Peyer's patch (tissue), 4 donors: Measurements from ENCODE around the gene FEZF2.

Experiments
- POLR2A ChIP-seq, 2 donors: fragments of 450-650 bp; IDR thresholded peaks; one replicate each; pipeline ENCODE4 v1.5.1; 2017; ENCODE audit warnings: antibody characterized with exemption in 2 of 2, mild to moderate bottlenecking in 2 of 2, moderate library complexity in 2 of 2
- TF ChIP-seq, protein P1 (sequence below), 6 experiments: fragments of 450-650 bp in 4 of 6; fragments of 200-600 bp in 2 of 6; sonication (generic) in 1 of 6; IDR thresholded peaks; one replicate each; pipeline ENCODE4 v1.5.1; 2017 to 2019; ENCODE audit warnings: antibody characterized with exemption in 6 of 6, mild to moderate bottlenecking in 3 of 6, moderate library complexity in 1 of 6

DNA sequence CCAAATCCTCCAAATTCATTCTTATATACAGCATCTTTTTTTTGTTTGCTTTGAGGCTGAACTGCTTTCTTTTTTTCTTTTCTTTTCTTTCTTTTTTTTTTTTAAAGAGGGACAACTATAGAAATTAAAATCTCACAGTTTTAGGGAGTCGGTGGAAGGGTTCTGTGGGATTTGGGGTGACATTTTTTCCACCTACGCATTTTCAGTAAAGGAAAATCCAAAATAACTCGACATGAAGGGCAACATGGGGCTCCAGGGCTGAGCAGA, 3.0 kb upstream of the FEZF2 start:
- TF ChIP-seq, protein P1, sequence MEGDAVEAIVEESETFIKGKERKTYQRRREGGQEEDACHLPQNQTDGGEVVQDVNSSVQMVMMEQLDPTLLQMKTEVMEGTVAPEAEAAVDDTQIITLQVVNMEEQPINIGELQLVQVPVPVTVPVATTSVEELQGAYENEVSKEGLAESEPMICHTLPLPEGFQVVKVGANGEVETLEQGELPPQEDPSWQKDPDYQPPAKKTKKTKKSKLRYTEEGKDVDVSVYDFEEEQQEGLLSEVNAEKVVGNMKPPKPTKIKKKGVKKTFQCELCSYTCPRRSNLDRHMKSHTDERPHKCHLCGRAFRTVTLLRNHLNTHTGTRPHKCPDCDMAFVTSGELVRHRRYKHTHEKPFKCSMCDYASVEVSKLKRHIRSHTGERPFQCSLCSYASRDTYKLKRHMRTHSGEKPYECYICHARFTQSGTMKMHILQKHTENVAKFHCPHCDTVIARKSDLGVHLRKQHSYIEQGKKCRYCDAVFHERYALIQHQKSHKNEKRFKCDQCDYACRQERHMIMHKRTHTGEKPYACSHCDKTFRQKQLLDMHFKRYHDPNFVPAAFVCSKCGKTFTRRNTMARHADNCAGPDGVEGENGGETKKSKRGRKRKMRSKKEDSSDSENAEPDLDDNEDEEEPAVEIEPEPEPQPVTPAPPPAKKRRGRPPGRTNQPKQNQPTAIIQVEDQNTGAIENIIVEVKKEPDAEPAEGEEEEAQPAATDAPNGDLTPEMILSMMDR (IDR thresholded peaks at IDR 0.05), result no peak
- TF ChIP-seq POLR2A (IDR thresholded peaks at IDR 0.05), result no peak
